AG09319 (cell line): Measurements from ENCODE around the gene ZNF74.
"Not testable (repeated sequence)": the region's sequence is repeated elsewhere in the genome, so short reads cannot be mapped to it uniquely, and the experiment has no call there.

ENCODE experiments used
- DNase-seq: peaks from one replicate; pipeline ENCODE4 v3.0.0-alpha.2; 2010; ENCODE audit warnings: low read depth; ENCODE audit errors: extremely low read depth
- TF ChIP-seq, protein P1 (sequence below): IDR thresholded peaks from 2 replicates; pipeline ENCODE4 v1.5.1; 2011; ENCODE audit warnings: low read depth, mild to moderate bottlenecking, inconsistent platforms, low read length, moderate library complexity

ZNF74 gene

DNA sequence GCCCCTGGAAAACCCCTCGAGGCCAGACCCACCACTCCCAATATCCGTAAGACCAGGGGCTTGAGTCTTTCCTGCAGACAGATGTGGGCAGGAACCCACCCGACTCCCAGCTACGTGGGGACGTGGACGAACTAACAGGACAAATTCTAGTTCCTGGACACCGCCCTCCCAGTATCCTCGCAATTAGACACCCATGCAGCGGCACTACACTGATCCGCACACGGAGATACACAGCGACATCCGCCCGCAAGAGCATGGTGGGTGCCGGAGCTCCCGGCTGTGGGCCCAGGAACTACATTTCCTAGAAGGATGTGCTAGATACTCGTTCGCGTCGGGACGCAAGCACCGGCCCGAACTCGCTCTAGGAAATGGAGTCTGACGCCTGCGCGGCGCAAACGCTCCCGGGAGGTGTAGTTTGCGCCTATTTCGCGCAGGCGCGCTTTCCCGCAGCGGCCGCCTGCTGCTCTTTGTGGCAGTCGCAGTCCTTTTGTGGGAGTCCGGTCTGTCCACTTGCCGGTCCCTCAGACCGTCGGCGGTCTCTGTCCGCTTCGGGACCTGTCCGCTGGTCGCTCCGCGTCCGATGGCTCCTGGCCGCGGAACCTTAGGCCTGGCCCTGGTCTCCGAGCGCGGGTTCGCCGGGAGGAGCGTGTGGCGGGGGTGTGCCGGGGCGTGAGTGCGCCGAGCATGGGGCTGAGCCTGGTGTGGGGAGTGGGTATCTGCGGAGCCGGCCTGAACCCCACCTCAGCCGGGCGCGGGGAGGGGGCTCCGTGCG, at the start of gene ZNF74:
TSS of gene ZNF74 (plus strand) at position 447 of the 772 bp plus-strand sequence. CDS start 478 bp downstream, outside the sequence.
- TF ChIP-seq, protein P1, sequence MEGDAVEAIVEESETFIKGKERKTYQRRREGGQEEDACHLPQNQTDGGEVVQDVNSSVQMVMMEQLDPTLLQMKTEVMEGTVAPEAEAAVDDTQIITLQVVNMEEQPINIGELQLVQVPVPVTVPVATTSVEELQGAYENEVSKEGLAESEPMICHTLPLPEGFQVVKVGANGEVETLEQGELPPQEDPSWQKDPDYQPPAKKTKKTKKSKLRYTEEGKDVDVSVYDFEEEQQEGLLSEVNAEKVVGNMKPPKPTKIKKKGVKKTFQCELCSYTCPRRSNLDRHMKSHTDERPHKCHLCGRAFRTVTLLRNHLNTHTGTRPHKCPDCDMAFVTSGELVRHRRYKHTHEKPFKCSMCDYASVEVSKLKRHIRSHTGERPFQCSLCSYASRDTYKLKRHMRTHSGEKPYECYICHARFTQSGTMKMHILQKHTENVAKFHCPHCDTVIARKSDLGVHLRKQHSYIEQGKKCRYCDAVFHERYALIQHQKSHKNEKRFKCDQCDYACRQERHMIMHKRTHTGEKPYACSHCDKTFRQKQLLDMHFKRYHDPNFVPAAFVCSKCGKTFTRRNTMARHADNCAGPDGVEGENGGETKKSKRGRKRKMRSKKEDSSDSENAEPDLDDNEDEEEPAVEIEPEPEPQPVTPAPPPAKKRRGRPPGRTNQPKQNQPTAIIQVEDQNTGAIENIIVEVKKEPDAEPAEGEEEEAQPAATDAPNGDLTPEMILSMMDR, result no peak
- peak; percentile 74 for DNase-seq

GRCh38 chr22:20346553-20346952, 47.4 kb upstream of the ZNF74 start:
- DNase-seq, result not testable (repeated sequence)

GRCh38 chr22:20352536-20352935, 41.4 kb upstream of the ZNF74 start:
- DNase-seq, result not testable (repeated sequence)

DNA sequence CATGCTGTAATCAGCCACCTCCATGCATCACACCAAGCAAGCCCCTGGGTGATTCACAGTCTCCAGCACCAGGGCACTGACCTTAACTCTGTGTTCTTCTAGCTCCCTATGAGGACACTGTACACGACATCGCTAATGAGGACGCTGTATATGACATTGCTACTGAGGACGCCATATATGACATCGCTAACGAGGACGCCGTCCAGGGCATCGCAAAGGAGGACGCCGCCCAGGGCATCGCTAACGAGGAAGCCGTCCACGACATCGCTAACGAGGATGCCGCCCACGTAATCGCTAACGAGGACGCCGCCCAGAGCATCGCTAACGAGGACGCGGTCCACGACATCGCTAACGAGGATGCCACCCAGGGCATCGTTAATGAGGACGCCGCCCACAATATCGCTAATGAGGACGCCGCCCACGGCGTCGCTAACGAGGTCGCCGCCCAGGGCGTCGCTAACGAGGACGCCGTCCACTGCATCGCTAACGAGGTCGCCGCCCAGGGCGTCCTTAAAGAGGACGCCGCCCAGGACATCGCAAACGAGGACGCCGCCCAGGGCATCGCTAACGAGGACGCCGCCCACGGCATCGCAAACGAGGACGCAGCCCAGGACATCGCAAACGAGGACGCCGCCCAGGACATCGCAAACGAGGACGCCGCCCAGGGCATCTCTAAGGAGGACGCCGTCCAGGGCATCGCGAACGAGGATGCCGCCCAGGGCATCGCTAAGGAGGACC, 39.5 kb upstream of the ZNF74 start:
- DNase-seq, result no peak
- TF ChIP-seq, protein P1, result no peak

- DNase-seq, result not testable (repeated sequence)
Measured at GRCh38 chr22:20355939-20356636, 37.9 kb upstream of the ZNF74 start.

DNA sequence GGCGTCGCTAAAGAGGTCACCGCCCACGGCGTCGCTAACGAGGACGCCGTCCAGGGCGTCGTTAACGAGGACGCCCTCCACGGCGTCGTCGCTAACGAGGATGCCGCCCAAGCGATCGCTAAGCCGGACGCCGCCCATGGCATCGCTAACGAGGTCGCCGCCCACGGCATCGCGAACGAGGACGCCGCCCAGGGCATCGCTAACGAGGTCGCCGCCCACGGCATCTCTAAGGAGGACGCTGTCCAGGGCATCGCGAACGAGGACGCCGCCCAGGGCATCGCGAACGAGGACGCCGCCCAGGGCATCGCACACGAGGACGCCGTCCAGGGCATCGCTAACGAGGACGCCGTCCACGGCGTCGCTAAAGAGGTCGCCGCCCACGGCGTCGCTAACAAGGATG, 37.0 kb upstream of the ZNF74 start:
- DNase-seq, result not testable (repeated sequence)

- not testable (repeated sequence) for DNase-seq
Measured at GRCh38 chr22:20357967-20358366, 36.0 kb upstream of the ZNF74 start.

DNA sequence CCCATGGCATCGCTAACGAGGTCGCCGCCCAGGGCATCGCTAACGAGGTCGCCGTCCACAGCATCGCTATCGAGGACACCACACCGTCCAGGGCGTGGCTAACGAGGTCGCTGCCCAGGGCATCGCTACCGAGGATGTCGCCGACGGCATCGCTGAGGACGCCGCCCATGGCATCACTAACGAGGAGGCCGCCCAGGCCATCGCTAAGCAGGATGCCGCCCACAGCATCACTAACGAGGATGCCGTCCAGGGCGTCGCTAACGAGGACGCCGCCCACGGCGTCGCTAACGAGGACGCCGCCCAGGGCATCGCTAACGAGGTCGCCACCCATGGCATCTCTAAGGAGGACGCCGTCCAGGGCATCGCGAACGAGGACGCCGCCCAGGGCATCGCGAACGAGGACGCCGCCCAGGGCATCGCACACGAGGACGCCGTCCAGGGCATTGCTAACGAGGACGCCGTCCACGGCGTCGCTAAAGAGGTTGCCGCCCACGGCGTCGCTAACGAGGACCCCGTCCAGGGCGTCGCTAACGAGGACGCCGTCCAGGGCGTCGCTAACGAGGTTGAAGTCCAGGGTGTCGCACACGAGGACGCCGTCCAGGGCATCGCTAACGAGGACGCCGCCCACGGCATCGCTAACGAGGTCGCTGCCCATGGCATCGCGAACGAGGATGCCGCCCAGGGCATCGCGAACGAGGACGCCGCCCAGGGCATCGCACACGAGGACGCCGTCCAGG, 35.3 kb upstream of the ZNF74 start:
- not testable (repeated sequence) for DNase-seq

DNA sequence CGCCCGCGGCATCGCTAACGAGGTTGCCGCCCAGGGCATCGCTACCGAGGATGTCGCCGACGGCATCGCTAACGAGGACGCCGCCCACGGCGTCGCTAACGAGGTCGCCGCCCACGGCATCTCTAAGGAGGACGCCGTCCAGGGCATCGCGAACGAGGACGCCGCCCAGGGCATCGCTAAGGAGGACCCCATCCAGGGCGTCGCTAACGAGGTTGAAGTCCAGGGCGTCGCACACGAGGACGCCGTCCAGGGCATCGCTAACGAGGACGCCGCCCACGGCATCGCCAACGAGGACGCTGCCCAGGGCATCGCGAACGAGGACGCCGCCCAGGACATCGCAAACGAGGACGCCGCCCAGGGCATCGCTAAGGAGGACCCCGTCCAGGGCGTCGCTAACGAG, 33.7 kb upstream of the ZNF74 start:
- not testable (repeated sequence) for DNase-seq

- DNase-seq, result not testable (repeated sequence)
Measured at GRCh38 chr22:20360866-20361751, 32.8 kb upstream of the ZNF74 start.

DNA sequence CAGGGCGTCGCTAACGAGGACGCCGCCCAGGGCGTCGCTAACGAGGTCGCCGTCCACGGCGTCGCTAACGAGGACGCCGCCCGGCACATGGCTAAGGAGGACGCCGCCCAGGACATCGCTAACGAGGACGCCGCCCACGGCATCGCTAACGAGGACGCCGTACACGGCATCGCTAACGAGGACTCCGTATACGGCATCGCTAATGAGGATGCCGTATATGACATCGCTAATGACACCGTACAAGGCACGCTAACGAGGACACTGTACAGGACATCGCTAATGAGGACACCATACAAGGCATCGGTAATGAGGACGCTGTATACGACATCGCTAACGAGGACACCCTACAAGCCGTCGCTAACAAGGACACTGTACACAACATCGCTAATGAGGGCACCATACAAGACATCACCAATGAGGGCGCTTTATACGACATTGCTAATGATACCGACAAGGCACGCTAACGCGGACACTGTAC, 32.2 kb upstream of the ZNF74 start:
- not testable (repeated sequence) for DNase-seq

DNA sequence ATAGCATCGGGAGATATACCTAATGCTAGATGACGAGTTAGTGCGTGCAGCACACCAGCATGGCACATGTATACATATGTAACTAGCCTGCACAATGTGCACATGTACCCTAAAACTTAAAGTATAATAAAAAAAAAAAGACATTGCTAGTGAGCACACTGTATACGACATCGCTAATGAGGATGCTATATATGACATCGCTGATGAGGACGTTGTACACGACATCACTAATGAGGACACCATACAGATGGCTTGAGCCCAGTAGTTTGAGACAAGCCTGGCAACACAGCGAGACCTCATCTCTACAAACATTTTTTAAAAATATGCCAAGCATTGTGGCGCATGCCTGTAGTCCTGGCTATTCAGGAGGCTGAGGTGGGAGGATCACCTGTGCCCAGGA, 31.5 kb upstream of the ZNF74 start:
- DNase-seq, result not testable (repeated sequence)

GRCh38 chr22:20364335-20365260, 29.4 kb upstream of the ZNF74 start:
- DNase-seq, result peak; percentile 22

DNA sequence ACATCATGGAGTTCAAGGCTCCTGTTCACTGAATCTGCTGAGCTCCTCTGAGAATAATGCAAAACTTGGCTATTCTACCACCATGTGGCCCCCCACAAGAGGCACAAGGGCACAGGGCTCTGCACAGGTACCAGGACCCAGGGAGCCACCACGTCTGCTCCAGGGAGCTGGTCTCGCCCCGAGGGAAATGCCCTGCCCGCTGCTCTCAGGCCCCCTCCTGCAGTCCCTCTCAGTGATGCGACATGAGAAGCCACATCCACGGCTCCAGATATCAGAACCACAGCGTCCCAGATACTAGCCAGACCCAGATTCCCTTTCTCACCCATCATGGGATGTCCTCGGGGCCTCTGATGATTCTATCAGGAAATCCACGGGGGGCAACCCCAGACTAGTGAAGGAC, 27.1 kb upstream of the ZNF74 start:
- DNase-seq, result not testable (repeated sequence)

DNA sequence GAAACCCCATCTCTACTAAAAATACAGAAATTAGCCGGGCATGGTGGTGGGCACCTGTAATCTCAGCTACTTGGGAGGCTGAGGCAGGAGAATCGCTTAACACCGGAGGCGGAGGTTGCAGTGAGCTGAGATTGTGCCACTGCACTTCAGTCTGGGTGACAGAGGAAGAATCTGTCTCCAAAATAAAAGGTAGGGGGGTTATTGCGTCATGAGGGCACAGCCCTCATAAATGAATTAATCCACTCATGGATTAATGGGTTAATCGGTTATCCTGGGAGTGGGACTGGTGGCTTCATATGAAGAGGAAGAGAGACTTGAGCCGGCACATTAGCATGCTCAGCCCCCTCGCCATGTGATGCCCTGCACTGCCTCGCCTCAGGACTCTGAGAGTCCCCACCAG, 25.1 kb upstream of the ZNF74 start:
- DNase-seq, result not testable (repeated sequence)

GRCh38 chr22:20371687-20372086, 22.3 kb upstream of the ZNF74 start:
- DNase-seq, result not testable (repeated sequence)
